Fibroblast of pulmonary artery (primary cell): ENCODE data around the gene DCLRE1C.
"Not testable (repeated sequence)": the region's sequence is repeated elsewhere in the genome, so short reads cannot be mapped to it uniquely, and the experiment has no call there.

Experiments used
- DNase-seq: peaks from one replicate; pipeline ENCODE4 v3.0.0-alpha.2; 2010; ENCODE audit warnings: low read depth
- H3K4me3 ChIP-seq: replicated peaks from 2 replicates; pipeline ENCODE4 v1.5.1; 2011; ENCODE audit warnings: low read depth, mild to moderate bottlenecking, control low read depth, low read length, moderate library complexity
- TF ChIP-seq, protein P1 (sequence below): IDR thresholded peaks from 2 replicates; pipeline ENCODE4 v1.5.1; 2011; ENCODE audit warnings: mild to moderate bottlenecking, control low read depth, low read length, inconsistent platforms; ENCODE audit errors: missing control alignments

The DCLRE1C gene

DNA sequence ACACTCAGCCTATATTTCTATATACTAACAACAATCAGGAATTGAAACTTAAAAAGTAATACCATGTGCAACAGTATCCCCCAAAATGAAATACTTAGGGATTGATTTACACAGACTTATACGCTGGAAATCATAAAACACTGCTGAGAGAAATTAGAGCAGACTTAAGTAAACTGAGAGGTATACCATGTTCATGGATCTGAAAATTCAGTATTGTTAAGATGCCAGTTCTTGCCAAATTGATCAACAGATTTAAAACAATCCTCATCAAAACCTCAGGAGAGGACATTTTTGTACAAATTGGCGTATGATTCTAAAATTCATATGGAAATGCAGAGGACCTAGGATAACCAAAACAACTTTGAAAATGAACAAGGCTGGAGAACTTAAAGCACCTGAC lies 37.3 kb downstream of the DCLRE1C start:
- H3K4me3 ChIP-seq = no peak overlapping the region
- DNase-seq = no peak
- TF ChIP-seq, protein P1, sequence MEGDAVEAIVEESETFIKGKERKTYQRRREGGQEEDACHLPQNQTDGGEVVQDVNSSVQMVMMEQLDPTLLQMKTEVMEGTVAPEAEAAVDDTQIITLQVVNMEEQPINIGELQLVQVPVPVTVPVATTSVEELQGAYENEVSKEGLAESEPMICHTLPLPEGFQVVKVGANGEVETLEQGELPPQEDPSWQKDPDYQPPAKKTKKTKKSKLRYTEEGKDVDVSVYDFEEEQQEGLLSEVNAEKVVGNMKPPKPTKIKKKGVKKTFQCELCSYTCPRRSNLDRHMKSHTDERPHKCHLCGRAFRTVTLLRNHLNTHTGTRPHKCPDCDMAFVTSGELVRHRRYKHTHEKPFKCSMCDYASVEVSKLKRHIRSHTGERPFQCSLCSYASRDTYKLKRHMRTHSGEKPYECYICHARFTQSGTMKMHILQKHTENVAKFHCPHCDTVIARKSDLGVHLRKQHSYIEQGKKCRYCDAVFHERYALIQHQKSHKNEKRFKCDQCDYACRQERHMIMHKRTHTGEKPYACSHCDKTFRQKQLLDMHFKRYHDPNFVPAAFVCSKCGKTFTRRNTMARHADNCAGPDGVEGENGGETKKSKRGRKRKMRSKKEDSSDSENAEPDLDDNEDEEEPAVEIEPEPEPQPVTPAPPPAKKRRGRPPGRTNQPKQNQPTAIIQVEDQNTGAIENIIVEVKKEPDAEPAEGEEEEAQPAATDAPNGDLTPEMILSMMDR = no peak

DNA sequence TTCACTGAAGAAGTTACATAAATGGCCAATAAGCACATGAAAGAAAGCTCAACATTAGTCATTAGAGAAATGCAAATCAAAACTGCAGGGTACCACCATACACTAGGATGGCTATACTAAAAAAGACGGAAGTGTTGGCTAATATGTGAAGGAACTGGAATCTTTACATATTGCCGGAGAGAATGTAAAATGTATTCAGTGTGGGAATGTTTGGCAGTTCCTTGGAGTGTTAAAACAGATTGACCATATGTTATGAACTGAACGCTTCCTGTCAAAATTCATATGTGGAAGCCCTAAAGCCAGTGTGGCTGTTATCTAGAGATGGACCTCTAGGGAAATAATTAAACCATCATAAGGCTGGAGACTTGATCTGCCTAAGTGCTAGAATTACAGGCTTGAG lies 42.1 kb downstream of the DCLRE1C start:
- TF ChIP-seq, protein P1 = no peak
- DNase-seq = no peak
- no peak overlapping the region for H3K4me3 ChIP-seq

DNA sequence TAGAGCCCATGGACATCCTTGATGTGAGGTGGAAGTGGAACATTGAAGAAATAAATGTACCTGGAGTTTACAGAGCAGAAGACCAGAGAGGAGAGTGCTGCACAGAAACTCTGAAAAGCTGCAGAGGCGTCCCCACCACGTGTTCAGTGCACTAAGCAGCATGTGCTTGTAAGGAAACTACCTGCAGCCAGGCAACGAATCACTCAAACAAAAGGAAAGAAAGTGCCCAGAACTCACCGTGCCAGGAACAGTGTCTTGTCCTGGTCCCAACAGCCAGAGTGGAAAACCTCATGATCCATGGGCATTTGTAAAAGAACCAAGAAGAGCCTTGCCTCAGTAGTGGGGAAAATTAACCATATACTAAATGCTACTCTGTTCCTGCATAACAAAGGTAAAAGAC lies 42.9 kb downstream of the DCLRE1C start:
- H3K4me3 ChIP-seq = no peak overlapping the region
- DNase-seq = no peak
- TF ChIP-seq, protein P1 = no peak

DNA sequence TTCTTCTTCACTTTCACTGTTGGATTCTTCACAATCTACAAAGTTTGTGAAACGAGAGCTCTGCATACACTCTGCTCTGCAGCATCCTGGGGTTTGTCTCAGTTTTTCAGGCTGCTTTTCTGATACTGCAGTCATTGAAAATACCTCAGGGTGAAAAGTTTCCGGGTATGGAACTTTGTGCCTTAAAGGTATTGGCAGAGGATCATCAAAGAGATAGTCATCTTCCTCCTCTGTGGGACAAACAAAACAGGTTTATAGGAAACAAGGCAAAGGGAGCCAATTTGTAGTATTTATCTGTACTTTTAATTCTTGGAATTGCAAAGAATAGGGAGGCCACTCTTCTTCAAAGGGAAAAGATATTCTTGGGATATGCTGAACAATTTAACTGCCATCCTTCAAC lies 44.8 kb downstream of the DCLRE1C start:
- no peak for DNase-seq
- TF ChIP-seq, protein P1 = no peak
- H3K4me3 ChIP-seq = no peak overlapping the region

DNA sequence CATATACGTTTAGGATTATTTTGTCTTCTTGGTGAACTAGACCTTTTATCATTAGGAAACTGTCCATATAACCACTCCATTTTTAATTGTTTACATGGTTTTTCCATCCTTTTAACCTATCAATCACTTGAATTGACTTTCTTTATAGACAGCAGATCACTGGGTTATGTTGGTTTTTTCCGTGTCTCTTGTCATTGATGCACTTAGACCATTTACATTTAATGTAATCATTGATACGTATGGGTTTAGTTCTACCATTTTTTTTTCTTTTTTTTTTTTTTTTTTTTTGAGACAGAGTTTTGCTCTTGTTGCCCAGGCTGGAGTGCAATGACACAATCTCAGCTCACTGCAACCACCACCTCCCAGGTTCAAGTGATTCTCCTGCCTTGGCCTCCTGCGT lies 46.3 kb downstream of the DCLRE1C start:
- H3K4me3 ChIP-seq, DNase-seq: not testable (repeated sequence)

DNA sequence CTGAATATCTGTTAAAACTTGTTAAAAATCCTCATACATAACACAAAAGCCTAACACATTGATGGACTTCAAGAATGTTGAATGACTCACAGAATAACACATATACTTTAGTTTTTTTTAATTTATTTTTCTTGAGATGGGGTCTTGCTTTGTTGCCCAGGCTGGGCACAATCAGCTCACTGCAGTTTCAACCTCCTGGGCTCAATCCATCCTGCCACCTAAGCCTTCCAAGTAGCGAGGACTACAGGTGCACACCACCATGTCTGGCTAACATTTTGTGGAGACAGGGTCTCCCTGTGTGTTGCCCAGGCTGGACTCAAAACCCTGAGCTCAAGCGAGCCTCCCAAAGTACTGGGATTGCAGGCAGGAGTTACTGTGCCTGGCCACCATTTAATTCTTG lies 47.1 kb downstream of the DCLRE1C start:
- no peak for DNase-seq
- TF ChIP-seq, protein P1 = no peak
- no peak overlapping the region for H3K4me3 ChIP-seq

DNA sequence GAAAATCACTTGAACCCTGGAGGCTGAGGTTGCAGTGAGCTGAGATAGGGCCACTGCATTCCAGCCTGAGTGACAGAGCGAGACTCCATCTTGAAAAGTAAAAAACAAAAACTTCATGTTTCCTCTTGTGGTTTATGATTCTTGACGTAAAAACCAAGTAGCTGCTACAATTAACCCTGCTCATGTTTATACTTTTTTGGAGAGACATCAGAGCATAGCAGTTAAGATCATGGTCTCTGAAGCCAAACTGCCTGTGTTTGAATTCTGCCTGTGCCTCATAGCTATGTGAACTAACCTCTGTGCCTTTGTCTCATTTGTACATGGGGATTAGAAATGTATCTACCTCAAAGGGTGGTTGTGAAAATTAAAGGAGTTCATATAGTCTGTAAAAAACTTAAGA lies 48.0 kb downstream of the DCLRE1C start:
- TF ChIP-seq, protein P1 = no peak
- H3K4me3 ChIP-seq = no peak overlapping the region
- DNase-seq = no peak

DNA sequence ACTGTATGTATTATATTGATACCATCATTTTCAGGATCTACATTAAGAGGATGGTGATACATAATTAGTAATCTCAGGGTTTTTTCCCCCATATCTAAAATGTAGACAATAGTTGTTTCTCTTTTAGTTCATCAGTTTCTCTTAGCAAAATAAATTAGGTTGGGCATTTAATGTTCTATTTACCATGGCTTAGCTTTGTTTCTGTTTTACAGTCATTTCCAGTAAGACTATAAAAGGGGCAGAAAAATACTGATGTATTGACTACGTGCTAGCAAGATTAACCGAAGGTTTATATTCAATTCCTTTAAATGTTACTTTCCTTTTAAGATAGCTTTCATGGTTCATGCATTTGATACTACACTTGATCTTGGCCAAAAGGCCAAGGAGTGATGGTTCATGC lies 49.0 kb downstream of the DCLRE1C start:
- DNase-seq = no peak
- no peak overlapping the region for H3K4me3 ChIP-seq
- TF ChIP-seq, protein P1 = no peak
